ENCODE measurements around the gene FOXB2. TPM values are rescaled to one million over a fixed set of nuclear protein-coding genes. Genes with fewer than 3 reads are reported as not detected.

FOXB2 gene
- total RNA-seq, 4 donors from 2014 or later = not detected

- in situ Hi-C loops (cut with MboI; ENCODE audit: low pct_ligation_motif_present in 1 of 4, low pct_unique_long_range_greater_than_20kb in 1 of 4, low sequenced_read_pairs in 3 of 4) = loop anchor here (10.0 to 25.0 kb wide), 3 partner anchors 199 to 566 kb away; partner anchors contain the start of gene GCNT1 (in 1 of the 4)
- no peaks in the 10 kb centered on the region for H3K36me3 ChIP-seq
- no peaks in the 10 kb centered on the region for H3K4me1 ChIP-seq
- DNase-seq = no peak
- H3K9me3 ChIP-seq = no peaks in the 10 kb centered on the region
- 82 to 100% methylated on average over 2 to 3 of the region's 3 CpGs for WGBS, 2 donors (ENCODE audit: low coverage in 1 of 2)
- H3K27ac ChIP-seq = no peak overlapping the region
- H3K4me3 ChIP-seq = no peak overlapping the region
- TF ChIP-seq EP300 (IDR thresholded peaks at IDR 0.05; ENCODE audit: low read depth) = no peak
- TF ChIP-seq POLR2A (IDR thresholded peaks at IDR 0.05) = no peak
- no peak for TF ChIP-seq CTCF (IDR thresholded peaks at IDR 0.05)
- no peak for TF ChIP-seq POLR2AphosphoS5 (IDR thresholded peaks at IDR 0.05)
- intact Hi-C loops (cut with DNase I; ENCODE audit: low total_unique reads) = no loop called here
- peaks cover 79% of the 10 kb centered on the region for H3K27me3 ChIP-seq
These were observed 16.1 kb upstream of the FOXB2 start for GRCh38 chr9:77003366-77003765.

DNA sequence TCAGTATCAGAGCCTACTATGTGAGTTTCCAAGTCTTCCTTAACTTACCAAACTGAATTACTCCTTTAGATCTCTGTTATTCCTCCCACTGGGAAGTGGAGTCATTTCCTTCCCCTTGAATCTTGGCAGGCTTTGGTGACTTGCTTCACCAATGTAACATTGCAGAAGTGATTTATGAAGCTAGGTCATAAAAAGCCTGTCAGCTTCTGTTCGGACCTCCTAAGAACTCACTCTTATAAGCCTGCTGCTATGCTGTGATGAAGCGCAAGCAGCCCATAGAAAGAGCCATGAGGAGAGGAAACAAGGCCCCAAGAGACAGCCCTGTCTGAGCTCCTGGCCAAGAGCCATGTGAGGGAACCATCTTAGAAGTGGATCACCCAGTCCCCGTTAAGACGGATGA is 14.2 kb upstream of the FOXB2 start:
- no peak overlapping the region for H3K4me3 ChIP-seq
- intact Hi-C loops (cut with DNase I; ENCODE audit: low total_unique reads) = no loop called here
- H3K9me3 ChIP-seq = no peaks in the 10 kb centered on the region
- TF ChIP-seq CTCF (IDR thresholded peaks at IDR 0.05) = no peak
- peaks cover 0 to 4% (median 0%) of the 10 kb centered on the region in 4 donors for H3K4me1 ChIP-seq
- in situ Hi-C loops (cut with MboI; ENCODE audit: low pct_ligation_motif_present in 1 of 4, low pct_unique_long_range_greater_than_20kb in 1 of 4, low sequenced_read_pairs in 3 of 4) = loop anchor here (10.0 to 25.0 kb wide), 3 partner anchors 200 to 568 kb away; partner anchors contain the start of gene GCNT1 (in 1 of the 4)
- no peaks in the 10 kb centered on the region for H3K36me3 ChIP-seq
- WGBS, 2 donors (ENCODE audit: low coverage in 1 of 2) = 71% methylated on average over 4 of the region's 4 CpGs; no CpG with 5 or more reads in 1 of the 2 donors
- no peak for DNase-seq
- peaks cover 94% of the 10 kb centered on the region for H3K27me3 ChIP-seq
- no peak overlapping the region for H3K27ac ChIP-seq

- peaks cover 0 to 23% (median 9%) of the 10 kb centered on the region in 4 donors for H3K4me1 ChIP-seq
- intact Hi-C loops (cut with DNase I; ENCODE audit: low total_unique reads) (no loop called here), in situ Hi-C loops (cut with MboI; ENCODE audit: low pct_ligation_motif_present in 1 of 4, low pct_unique_long_range_greater_than_20kb in 1 of 4, low sequenced_read_pairs in 3 of 4) (loop anchor here in 3 of 4 donors (25.0 kb wide), 2 partner anchors 548 to 573 kb away; partner anchors contain the start of gene GCNT1 (in 1 of the 3))
- no peaks in the 10 kb centered on the region for H3K9me3 ChIP-seq
- H3K36me3 ChIP-seq = no peaks in the 10 kb centered on the region
- no peak for DNase-seq
- 57 to 60% methylated on average over 3 to 5 of the region's 5 CpGs for WGBS, 2 donors (ENCODE audit: low coverage in 1 of 2)
- no peak overlapping the region for H3K27ac ChIP-seq
- TF ChIP-seq EP300 (IDR thresholded peaks at IDR 0.05; ENCODE audit: low read depth) = no peak
- no peak for TF ChIP-seq CTCF (IDR thresholded peaks at IDR 0.05)
- no peak for TF ChIP-seq POLR2AphosphoS5 (IDR thresholded peaks at IDR 0.05)
- TF ChIP-seq POLR2A (IDR thresholded peaks at IDR 0.05) = no peak
- peaks cover 99% of the 10 kb centered on the region for H3K27me3 ChIP-seq
- no peak overlapping the region for H3K4me3 ChIP-seq
These were observed 8.9 kb upstream of the FOXB2 start for GRCh38 chr9:77010527-77010926.

DNA sequence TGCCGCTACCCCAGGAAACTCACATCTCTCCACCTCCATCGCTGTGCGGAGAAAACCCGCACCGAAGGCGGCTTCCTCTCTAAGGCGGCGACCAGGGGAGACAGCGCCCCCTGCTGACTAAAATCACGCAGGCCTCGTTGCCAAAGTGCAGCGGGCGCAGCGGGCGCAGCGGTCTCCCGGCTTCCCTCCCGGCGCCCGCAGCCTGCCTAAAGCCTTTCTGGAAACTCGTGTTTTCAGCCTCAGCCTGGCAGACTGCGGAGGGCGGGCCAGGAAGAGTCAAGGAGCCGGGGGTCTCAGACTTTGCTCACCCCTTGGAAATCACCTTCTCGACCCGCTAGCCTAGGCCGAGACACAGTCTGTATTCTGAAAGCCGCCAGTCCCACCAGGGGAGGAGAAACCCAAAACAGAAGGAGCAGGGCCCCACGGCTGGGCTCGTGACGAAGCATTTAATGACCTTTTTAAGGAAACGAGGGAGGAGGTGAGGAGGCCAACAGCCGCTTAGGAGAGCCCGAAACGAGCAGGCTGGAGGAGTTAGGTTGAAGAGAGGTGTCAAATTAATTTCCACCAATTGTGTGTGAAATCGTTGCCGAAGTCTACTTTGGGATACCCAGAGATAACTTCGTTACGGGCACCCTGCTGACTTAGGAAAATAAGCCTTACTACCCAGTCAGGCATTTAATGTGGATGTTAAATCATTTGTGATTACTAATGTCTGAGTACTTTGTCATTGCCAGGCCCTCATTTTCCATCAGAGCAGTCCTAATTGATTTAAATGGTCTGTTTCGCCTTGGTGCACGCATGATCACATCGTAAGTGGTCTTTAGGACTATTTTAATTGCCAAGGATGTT is 7.3 kb upstream of the FOXB2 start:
- intact Hi-C loops (cut with DNase I; ENCODE audit: low total_unique reads) (no loop called here), in situ Hi-C loops (cut with MboI; ENCODE audit: low pct_ligation_motif_present in 1 of 4, low pct_unique_long_range_greater_than_20kb in 1 of 4, low sequenced_read_pairs in 3 of 4) (loop anchor here in 3 of 4 donors (25.0 kb wide), 2 partner anchors 550 to 575 kb away; partner anchors contain the start of gene GCNT1 (in 1 of the 3))
- peak overlapping the region in 1 of 4 donors; percentile 18 for H3K4me3 ChIP-seq
- peaks cover 0 to 33% (median 15%) of the 10 kb centered on the region in 4 donors for H3K4me1 ChIP-seq
- WGBS, 2 donors (ENCODE audit: low coverage in 1 of 2) = 6 to 7% methylated on average over 3 to 42 of the region's 42 CpGs
- H3K27ac ChIP-seq = no peak overlapping the region
- no peaks in the 10 kb centered on the region for H3K9me3 ChIP-seq
- H3K27me3 ChIP-seq = peaks cover 100% of the 10 kb centered on the region
- peak; percentile 71 for DNase-seq
- TF ChIP-seq EP300 (IDR thresholded peaks at IDR 0.05; ENCODE audit: low read depth) (no peak), CTCF (IDR thresholded peaks at IDR 0.05) (peak; percentile 68 to 89 (median 80))
- no peaks in the 10 kb centered on the region for H3K36me3 ChIP-seq

Data from transverse colon (tissue), 4 donors.